HG03066 (cell line): ENCODE data around the gene LMBRD2.

Experiments used
- ATAC-seq: cut with Tn5 transposase; IDR thresholded peaks from one replicate; pipeline ENCODE4 v1.9.1; 2021; ENCODE audit warnings: low read depth; ENCODE audit not compliant: unreplicated experiment

LMBRD2 gene

DNA sequence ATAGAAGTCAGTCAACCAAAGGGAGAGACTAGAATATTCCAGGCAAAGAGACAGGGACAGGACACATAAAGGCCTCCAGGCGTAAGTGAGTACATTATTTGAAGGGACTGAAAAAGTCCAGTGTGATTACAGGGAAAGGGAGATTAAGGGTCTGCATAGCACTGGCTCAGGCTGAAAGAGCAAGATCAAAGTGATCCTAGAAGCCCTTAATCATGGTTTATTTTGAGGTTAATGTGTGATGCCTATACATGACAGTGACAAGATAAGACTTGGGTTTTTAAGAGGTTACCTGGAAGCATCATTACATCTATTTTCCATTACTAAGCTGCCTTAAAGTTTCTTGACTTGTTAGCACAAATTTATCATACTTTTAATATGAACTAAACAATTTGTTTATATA is 25.8 kb downstream of the LMBRD2 start:
- ATAC-seq, result no peak

DNA sequence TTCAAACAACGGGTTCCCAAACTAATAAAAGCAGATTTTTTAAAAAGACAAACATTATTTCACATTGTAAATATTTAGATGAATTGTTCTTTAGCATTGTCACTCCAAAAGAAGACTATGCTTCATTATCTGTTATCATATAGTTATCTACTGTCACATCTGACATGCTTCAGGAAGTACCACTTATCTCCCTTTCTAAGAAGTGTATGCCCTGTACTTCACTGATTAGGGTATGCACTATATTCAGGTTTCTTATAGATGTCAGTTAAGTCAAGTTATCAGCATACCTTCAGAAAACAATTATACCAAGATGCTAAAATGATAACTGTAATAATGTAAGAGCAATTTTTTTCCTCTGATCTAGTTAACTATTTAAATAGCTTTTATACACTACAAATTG is 40.4 kb downstream of the LMBRD2 start:
- ATAC-seq, result no peak

DNA sequence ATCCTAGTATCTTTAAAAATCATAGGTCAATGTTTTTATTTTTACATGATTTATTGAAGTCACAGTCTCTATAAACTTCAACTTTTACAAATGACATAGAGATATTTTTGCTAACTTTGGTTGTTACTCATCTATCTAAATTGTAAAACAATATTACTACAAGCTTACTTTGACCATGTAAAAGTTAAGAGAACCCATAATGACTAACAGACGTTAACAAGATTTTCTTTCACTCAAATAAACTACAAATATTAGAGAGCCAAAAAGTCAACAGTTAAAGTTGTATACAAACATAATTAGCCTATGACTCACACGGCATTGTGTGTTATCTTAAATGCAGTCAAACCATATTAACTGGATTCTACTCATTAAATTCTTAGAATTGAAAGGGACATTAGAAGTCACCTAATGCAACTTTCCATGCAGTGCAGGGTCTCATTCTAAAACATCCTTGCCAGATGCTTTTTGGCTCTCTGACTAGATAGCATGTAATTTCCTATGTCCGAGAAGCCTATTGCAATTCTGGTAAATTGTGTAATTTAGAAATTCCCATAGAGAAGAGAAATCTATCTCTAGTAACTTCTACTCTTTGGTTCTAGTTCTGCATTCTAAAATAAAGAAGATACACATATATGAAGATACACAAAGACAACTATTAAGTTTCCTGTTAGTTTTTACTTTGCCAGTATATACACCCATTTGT is 42.8 kb downstream of the LMBRD2 start:
- no peak for ATAC-seq

DNA sequence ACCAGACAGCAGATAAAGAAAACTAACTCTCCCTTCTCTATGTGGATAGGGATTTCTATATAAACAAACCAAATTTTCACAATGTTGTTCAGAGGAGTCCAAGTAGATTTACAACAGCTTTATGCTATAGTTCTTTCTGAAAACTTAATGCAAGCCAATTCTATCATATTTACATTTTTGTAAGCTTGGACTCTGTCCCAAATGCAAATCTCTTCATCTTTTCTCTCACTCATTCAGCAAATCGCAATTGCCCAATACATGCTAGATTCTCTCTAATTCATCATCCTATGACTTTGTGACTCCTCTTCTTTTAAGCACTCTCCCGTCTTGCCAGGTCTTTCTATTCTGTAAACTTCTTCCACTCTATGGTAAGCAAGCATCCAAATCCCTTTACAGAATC is 45.9 kb downstream of the LMBRD2 start:
- no peak for ATAC-seq

DNA sequence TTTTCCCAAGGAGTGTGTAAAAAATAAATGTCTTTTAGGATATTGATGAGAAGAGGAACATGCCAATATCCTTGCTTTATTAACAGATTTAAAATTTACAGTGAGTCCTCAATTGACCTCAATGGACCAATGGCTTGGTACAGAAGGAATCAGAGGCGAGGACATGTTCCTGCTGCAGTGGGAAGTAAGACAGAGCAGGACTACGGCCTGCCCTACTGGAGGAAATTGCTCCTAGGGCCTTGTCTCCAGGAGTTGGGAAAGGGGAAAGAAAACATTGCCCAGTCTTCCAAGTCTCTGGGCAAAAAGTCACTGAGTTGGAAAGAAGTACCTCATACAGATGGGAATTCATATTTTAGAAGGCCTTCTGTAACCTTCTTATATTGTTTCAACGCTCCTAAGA is 51.9 kb downstream of the LMBRD2 start:
- no peak for ATAC-seq

DNA sequence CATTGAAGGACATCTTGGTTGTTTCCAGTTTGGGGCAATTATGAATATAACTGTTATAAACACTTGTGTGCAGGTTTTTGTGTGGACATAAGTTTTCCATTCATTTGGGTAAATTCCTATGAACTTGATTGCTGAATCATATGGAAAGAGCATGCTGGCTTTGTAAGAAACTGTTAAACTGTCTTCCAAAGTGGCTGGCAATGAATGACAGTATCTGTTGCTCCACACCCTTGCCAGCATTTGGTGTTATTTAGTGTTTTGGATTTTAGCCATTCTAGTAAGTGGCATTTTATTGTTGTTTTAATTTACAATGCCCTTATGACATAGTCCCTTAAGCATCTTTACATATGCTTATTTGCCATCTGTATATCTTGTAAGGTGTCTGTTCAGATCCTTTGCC is 55.2 kb downstream of the LMBRD2 start:
- ATAC-seq, result no peak

DNA sequence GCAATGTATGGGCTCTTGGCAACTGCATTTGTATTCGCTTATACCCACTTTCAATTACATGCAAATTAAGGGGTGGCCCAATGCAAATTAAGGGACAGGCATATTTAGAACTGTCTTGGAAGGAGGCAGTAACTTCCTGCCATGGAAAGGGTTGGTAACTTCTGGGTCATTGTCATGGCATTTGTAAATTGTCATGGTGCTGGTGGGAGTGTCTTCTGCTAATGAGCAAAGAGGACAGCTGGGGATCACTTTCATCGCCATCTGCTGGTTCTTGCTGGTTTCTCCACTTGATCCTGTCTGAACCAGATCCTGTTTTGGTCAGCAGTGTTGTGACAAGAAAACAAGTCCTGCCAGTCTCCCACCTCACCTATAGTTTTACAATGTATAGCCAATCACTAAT is 61.7 kb downstream of the LMBRD2 start:
- ATAC-seq, result no peak

DNA sequence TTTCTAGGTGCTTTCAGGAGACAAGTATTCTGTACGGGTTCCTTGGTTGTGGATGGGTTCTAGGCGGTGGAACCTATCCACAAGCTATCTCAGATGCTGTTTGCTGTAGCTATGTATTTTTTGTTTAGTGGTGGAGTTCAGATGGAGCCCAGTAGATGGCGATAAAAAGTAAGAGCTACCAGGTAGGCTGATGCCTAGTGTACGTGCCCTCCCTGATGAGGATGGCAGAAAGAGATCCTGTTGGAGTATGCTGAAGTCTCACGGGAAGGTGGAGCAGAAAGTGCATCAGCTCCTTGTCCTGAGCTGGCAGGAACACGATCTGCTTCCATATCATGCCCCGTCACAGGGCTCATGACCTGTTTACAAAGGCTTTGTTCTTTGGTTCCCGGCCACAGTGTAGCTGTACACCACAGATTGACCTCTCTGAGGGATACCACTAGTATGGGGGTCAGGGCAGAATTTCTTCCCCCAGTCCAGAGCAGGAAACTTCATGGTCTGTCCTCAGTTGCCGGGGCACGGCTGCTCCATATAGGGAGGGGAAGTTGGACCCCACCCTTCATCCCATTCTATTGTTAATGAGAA is 72.4 kb downstream of the LMBRD2 start:
- peak; percentile 91 for ATAC-seq

DNA sequence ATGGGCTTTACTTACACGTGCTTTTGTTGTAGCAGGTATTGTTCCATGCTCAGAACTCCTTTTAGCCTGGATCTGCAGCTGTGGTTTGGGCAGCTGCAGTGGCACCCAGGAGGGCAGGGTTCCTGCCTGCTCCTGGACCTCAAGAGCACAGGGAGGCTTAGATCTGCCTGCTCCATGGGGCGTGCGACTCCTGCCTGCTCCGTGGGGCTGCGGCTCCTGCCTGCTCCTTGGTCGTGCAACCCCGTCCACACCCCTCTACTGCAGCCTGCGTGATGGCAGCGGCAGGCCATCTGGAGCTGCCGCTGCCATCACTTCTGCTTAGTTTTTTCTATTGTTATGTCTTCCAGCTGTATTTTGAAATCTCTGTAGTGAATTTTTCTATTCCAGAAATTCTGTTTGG is 73.3 kb downstream of the LMBRD2 start:
- no peak for ATAC-seq

DNA sequence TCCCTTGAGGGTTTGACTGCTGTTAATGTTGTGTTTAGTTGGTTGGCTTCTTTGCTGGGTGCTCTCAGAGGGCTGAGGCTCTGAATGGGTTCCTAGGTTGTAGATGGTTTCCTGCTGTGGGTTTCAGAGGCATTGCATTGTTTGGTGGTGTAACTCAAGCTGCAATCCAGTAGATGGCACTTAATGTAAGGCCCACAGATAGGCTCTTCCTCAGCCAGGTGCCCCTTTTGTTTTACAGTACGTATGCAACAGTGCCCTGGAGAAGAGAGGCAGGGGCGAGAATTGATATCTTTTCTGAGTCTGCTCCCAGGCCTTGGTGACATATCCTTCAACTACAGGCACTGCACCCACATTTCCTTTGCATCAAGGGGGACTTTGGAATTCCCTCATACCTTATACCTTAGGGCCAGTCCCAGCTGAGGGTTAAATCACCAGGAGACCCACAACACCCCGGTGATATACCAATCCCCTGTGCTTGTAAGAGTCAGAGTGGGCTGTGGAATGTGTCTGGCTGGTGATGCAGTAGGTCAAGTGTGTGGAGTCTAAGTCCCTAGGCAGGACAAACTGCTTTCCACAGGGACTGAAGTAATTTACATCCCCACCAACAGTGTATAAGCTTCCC is 78.0 kb downstream of the LMBRD2 start:
- no peak for ATAC-seq

DNA sequence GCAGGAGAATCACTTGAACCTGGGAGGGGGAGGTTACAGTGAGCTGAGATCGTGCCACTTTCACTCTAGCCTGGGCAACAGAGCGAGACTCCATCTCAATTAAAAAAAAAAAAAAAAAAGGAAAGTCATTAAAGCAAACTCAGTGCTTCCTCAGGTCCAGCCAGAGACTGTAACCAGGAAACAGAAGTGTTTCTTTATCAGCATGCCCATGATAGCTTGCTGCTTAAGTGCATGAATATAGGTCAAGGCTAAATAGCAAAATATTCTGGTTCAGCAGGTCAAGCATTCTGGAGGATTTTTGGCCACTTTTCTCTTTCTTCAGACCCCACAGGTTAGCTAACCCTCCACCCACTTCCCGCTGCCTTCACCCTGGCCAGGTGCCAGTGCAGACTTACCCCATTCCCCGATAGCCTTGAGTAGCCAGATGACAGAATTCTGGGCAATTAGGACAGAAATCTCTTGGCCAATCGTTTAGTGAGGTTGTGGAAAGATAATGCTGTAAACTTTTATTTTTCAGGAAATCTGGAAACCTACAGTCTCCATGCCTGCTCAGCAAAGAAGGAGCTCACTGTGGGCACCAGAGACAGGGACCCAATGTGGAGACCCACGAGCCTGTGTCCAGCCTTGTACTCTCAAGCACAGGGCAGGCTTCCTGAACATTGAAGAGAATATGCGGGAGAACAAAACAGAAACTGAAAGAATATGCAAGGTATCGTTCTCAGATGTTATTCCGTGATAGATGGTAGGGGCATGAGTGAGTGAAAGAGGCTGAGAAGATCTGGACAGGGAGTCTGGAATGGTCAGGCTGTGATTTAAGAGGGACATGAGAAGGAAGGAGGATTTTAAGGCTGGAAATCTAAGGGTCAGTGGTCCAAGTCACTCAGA is 80.8 kb downstream of the LMBRD2 start:
- ATAC-seq, result peak; percentile 82

DNA sequence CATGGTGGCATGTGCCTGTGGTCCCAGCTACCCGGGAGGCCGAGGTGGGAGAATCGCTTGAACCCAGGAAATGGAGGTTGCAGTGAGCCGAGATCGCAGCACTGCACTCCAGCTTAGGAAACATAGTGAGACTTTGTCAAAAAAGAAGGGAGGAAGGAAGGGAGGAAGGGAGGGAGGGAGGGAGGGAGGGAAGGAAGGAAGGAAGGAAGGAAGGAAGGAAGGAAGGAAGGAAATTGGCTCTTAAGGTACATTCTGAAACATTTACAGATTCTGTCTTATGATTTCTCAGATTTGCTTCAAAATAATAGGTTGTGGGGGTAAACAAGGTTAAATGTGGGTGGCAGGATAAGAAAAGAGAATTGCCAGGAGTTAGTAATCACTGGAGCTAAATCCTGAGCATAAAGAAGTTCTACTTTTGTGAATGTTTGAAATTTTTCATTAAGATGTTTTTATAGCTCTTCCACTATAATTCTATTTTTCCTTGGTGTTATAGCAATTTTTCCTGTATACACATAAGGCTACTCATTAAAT is 82.9 kb downstream of the LMBRD2 start:
- ATAC-seq, result no peak

DNA sequence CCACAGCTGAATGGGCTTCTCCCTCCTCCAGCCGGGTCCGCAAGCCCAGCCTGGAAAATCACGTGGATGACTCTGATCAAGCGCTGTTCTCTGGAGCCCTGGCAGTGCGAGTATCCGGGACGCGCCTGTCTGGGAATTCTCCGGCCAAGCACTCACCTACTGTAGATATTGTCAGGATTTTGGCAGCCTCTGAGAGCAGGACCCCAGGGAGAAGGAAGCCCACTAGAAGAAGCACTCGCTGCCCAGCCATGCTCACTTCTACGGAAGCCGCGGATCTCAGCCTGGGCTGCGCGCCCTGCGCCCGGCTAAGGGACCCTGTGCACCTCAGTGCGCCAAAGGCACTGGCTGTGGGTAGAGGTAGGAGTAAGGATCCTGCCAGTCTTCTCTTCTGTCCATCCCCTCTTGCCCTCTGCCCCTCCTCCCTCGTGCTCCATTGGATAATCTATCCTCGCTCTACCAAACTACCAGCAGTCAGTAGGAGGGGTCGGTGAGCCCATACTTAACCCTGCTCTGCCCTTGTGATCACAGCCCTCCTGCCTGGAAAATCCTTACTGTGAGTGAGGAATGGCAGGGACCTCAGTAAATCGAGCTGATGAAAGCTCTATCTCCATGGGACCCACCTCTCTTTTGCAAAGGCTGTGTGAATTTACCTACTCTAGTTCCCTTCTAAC is 85.0 kb downstream of the LMBRD2 start, which contains the start of gene UGT3A2:
Gene UGT3A2 (minus strand): TSS at position 343 of the 671 bp plus-strand sequence. CDS start 93 bp downstream, at position 250.
- ATAC-seq, result no peak

DNA sequence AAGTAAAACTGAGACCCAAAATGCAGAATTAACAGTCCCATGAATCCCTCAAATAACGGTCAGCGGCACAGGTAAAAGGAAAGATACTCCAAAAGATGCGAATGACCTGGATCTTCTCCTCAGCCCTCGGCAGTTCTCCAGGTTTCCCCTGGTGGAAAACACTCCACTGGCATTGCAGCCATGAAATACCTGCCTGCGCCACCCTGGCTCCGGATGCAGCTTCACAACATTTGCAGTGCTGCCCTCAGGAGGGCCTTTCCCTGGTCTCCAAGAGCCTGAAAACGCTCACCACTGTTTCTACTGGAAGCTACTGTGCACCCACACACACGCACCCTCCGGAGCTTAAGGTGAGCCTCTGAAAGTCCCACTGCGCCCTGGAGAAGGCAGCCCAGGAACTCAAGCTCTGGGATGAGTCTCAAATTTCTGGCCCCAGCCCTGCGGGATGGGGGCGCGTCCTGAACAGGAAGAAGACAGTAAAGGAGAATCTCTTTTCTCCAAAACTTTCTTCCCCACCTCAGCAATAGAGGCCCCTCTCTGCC is 85.6 kb downstream of the LMBRD2 start:
- no peak for ATAC-seq

DNA sequence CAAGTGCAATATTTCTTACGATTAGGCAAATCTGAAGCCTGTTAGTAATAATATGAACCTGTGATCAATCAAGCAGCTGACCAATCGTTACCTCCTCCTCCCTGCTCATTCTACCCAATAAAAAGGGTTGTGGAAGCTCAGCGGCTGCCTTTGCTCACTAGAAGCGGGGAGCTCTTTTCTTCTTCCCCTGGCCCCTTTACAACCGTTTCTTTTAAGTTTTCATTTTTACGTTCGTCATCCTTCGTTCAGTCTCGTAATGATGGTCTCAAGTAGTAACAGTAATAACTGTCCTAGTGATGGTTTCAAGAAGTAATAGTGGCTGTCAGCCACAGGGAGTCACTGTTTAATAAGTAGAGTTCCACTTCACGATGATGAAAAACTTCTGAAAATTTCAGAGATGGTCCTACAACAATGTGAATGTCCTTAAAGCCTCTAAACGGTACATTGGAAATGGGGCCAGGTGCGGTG is 91.2 kb downstream of the LMBRD2 start:
- no peak for ATAC-seq

DNA sequence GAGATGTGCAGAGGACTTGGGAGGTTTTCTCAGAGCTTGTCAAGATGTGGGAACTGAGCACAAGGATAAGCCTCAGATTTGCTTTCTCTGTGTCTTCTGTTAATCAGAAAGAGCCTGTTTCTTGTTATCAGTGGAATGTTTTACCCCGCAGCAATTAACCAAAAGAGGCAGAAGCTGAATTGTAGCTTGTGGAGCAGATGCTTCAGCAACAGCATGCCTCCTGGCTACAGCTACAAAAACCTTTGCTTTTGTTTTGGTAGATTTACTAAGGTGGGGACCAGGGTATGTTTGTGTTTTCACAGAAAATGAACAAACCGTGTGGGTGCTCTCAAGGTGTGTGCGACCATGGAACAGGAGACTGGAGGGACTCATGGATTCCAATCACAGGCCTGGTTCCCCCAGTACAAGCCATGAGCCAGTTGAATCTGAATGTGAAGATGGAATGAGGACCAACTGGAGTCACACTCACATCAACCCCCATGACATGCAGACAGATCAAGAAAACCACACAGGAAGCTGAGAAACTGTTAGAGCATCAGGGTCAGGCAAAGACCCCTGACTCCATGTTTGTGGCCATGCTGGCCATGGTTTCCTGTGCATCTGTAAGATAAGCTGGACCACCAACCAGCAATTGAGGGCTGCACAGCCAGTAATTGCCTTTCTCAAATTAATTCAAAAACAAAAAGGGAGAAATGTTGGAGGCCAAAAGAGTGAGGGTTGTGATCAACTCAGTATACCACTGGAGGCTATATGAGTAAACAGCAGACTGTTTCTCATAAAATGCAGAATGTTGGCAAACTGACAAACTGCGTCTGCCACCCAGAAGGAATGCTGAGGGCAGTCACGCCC is 91.9 kb downstream of the LMBRD2 start:
- ATAC-seq, result no peak

DNA sequence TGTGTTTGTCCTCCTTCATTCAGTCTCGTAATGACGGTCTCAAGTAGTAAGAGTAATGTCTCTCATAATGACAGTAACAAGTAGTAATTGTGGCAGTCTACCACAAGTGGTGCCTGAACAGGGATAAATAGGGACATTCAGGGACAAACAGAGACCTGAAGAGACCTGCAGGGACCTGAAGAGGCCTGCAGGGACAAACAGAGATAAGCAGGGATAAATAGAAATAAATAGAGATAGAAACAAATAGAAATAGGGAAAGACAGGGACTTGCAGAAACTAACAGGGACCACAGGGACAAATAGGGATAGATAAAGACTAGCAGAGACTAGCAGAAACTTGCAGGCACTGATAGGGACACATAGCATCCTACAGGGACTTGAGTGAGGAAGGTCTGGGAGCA is 92.9 kb downstream of the LMBRD2 start:
- no peak for ATAC-seq

DNA sequence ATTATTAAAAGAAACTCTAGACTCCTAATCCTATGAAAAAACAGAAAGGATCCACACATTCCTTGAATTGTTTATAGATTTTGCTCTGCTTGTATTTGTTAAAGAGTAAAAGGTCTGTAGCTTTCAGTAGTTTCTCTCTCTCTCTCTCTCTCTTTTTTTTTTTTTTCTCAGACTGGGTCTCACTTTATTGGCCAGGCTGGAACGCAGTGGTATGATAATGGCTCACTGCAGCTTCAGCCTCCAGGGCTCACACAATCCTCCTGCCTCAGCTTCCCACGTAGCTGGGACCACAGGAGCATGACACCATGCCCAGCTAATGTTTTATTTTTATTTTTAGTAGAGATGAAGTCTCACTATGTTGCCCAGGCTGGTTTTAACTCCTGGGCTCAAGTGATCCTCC is 94.3 kb downstream of the LMBRD2 start:
- ATAC-seq, result no peak

DNA sequence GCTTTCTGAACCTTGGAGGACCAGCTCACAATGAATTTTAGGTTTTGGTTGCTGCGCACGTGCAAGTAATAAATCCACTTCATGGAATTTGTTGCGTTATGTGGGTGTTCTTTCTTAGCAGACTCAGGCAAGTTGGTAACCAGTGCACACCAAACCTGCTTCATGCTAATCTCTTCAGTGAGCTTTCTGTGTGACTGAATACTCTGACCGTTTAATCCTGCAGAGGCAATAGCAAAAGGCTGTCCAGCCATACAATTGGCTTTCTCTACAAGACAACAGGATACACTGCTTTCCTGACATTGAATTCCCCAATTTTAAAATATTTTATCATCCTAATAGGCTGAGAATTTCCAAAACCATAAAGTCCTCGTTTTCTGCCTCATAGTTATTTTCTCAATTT is 95.3 kb downstream of the LMBRD2 start:
- no peak for ATAC-seq
